Gastrocnemius medialis (tissue), 4 donors: ENCODE data around the gene WFDC5. TPM values are rescaled to one million over a fixed set of nuclear protein-coding genes. Genes with fewer than 3 reads are reported as not detected.
"Not testable (repeated sequence)": the region's sequence is repeated elsewhere in the genome, so short reads cannot be mapped to it uniquely, and the experiment has no call there.

Experiments
- ATAC-seq, 2 donors: fragments of 150-250 bp; one replicate each; pipeline ENCODE4 v1.9.1; 2016
- DNase-seq, 2 donors: peaks; one replicate each; pipeline ENCODE4 v3.0.0-alpha.2; 2019
- H3K27ac ChIP-seq, 4 donors: fragments of 200-600 bp; sonication (generic); 1 replicate in 1 of 4; 2 replicates in 3 of 4; pipeline ENCODE4 v1.5.1; 2016 to 2018; ENCODE audit warnings: mild to moderate bottlenecking in 2 of 4, moderate library complexity in 1 of 4
- H3K27me3 ChIP-seq, 3 donors: fragments of 200-600 bp; sonication (generic) in 2 of 3; 1 replicate in 1 of 3; 2 replicates in 2 of 3; pipeline versions ENCODE4 v1.5.1 to v1.6.0; 2016 to 2019; ENCODE audit warnings: mild to moderate bottlenecking in 1 of 3, moderate library complexity in 1 of 3
- H3K36me3 ChIP-seq, 2 donors: fragments of 200-600 bp; sonication (generic) in 1 of 2; one replicate each; pipeline ENCODE4 v1.5.1; 2017 to 2018
- H3K4me1 ChIP-seq, 2 donors: fragments of 200-600 bp; sonication (generic) in 1 of 2; one replicate each; pipeline ENCODE4 v1.5.1; 2016 to 2017; ENCODE audit warnings: mild to moderate bottlenecking in 2 of 2
- H3K4me3 ChIP-seq, 4 donors: fragments of 200-600 bp; sonication (generic) in 3 of 4; 1 replicate in 1 of 4; 2 replicates in 3 of 4; pipeline ENCODE4 v1.5.1; 2016 to 2019; ENCODE audit warnings: mild to moderate bottlenecking in 2 of 4
- H3K9me3 ChIP-seq, 3 donors: fragments of 200-600 bp; sonication (generic) in 2 of 3; 1 replicate in 1 of 3; 2 replicates in 2 of 3; pipeline ENCODE4 v1.5.1; 2016 to 2019
- CTCF ChIP-seq, 5 experiments: fragments of 450-650 bp in 3 of 5; fragments of 200-600 bp in 2 of 5; sonication (generic) in 2 of 5; IDR thresholded peaks in 4 of 5; conservative IDR thresholded peaks in 1 of 5; 1 replicate in 4 of 5; 2 replicates in 1 of 5; pipeline ENCODE4 v1.5.1; 2016 to 2019; ENCODE audit warnings: antibody characterized with exemption in 5 of 5, mild to moderate bottlenecking in 3 of 5, moderate library complexity in 3 of 5
- POLR2A ChIP-seq, 2 donors: fragments of 450-650 bp; IDR thresholded peaks; one replicate each; pipeline ENCODE4 v1.6.1; 2017; ENCODE audit warnings: antibody characterized with exemption in 2 of 2, mild to moderate bottlenecking in 2 of 2, moderate library complexity in 2 of 2
- in situ Hi-C, 4 donors: fragments of 200-750 bp; cut with MboI; loops; one replicate each; pipeline versions ENCODE4 v1.15.0 to v1.8.0; 2017; ENCODE audit warnings: low sequenced_read_pairs in 4 of 4
- intact Hi-C: fragments of 100-400 bp; cut with DNase I; formaldehyde crosslinking; loops from one replicate; pipeline ENCODE4 v1.15.1; 2023; ENCODE audit warnings: low total_unique reads
- total RNA-seq, 4 donors: library from RNA; depleted of rRNA; stranded (reverse); fragments of >200 nt; gene quantifications; one replicate each; pipeline versions ENCODE4 v1.1.0 to v1.2.3, GENCODE V29; 2016

WFDC5 gene
- total RNA-seq, 4 donors from 2014 or later: not detected

DNA sequence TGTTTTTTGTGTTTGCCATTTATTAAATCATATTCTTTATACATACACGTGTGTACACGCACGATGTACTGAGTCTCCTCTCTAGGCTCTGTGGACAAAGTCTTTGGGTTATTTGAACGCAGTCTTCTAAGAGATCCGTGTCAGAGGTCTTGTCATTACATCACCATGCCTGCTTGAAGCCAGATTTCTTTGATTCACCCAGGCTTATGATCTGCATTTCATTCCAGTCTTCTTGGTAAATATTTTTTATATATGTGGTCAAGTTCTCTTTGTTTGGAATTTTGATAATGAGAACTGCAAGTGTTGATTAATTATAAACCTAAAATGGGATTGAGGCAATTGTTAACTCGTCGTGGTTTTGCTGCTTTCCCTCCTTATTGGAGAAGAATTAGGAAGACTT lies 48.6 kb downstream of the WFDC5 start:
- intact Hi-C loops: no loop called here
- TF ChIP-seq CTCF (IDR thresholded peaks at IDR 0.05 in 4 of 5, conservative IDR thresholded peaks at IDR 0.05 in 1 of 5): no peak
- no peak for TF ChIP-seq POLR2A (IDR thresholded peaks at IDR 0.05)
- H3K36me3 ChIP-seq: no peaks in the 10 kb centered on the region
- no peaks in the 10 kb centered on the region for H3K27me3 ChIP-seq
- H3K4me1 ChIP-seq: peaks cover 3 to 13% of the 10 kb centered on the region in 2 donors
- H3K9me3 ChIP-seq: no peaks in the 10 kb centered on the region
- no peak overlapping the region for H3K4me3 ChIP-seq
- no peak overlapping the region for H3K27ac ChIP-seq
- no peak for DNase-seq
- ATAC-seq: no peak
- in situ Hi-C loops: loop anchor here in 1 of 4 donors (25.0 kb wide), 1 partner anchor 104 kb away; the partner anchor contains the start of genes STK4 and TOMM34

GRCh38 chr20:45064812-45065211 lies 50.2 kb downstream of the WFDC5 start:
- in situ Hi-C loops: loop anchor here in 1 of 4 donors (25.0 kb wide), 1 partner anchor 103 kb away; the partner anchor contains the start of genes STK4 and TOMM34

GRCh38 chr20:45063107-45063506 lies 51.9 kb downstream of the WFDC5 start:
- in situ Hi-C loops: loop anchor here in 1 of 4 donors (25.0 kb wide), 1 partner anchor 101 kb away; the partner anchor contains the start of genes STK4 and TOMM34
- H3K9me3 ChIP-seq, ATAC-seq, DNase-seq, H3K27ac ChIP-seq, H3K27me3 ChIP-seq, H3K36me3 ChIP-seq, H3K4me1 ChIP-seq, intact Hi-C loops, H3K4me3 ChIP-seq: not testable (repeated sequence)

More at GRCh38 chr20:45064812-45065211, 50.2 kb downstream of the WFDC5 start:
- no peak for DNase-seq
- Histone ChIP-seq H3K27ac (no peak overlapping the region), H3K9me3 (no peaks in the 10 kb centered on the region), H3K4me3 (no peak overlapping the region), H3K27me3 (no peaks in the 10 kb centered on the region), H3K4me1 (peaks cover 0 to 6% of the 10 kb centered on the region in 2 donors), H3K36me3 (no peaks in the 10 kb centered on the region)
- ATAC-seq: no peak
- intact Hi-C loops: no loop called here
- TF ChIP-seq POLR2A (IDR thresholded peaks at IDR 0.05) (no peak), CTCF (IDR thresholded peaks at IDR 0.05 in 4 of 5, conservative IDR thresholded peaks at IDR 0.05 in 1 of 5) (no peak)

DNA sequence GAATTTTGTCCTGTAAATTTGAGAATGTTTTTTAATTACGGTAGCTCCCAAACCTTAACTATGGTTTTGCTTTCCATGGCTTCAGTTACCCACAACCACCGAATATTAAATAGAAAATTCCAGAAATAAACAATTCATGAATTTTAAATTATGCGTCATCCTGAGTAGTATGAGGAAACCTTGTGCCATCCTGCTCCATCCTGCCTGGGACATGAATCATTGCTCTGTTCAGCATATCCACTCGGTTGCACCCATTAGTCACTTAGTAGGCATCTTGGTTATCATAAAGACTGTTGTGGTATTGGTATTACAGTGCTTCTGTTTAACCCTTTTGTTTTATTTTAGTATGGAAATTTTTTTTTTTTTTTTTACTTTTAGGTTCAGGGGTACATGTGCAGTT lies 53.7 kb downstream of the WFDC5 start:
- Histone ChIP-seq H3K36me3 (no peaks in the 10 kb centered on the region), H3K9me3 (no peaks in the 10 kb centered on the region), H3K27ac (no peak overlapping the region), H3K27me3 (no peaks in the 10 kb centered on the region), H3K4me1 (peaks cover 0 to 6% of the 10 kb centered on the region in 2 donors), H3K4me3 (no peak overlapping the region)
- intact Hi-C loops: no loop called here
- DNase-seq (no peak), ATAC-seq (no peak)
- TF ChIP-seq CTCF (IDR thresholded peaks at IDR 0.05 in 4 of 5, conservative IDR thresholded peaks at IDR 0.05 in 1 of 5): no peak
- no peak for TF ChIP-seq POLR2A (IDR thresholded peaks at IDR 0.05)
- in situ Hi-C loops: loop anchor here in 1 of 4 donors (25.0 kb wide), 1 partner anchor 99 kb away; the partner anchor contains the start of genes STK4 and TOMM34

- Histone ChIP-seq H3K4me3 (no peak overlapping the region), H3K27me3 (no peaks in the 10 kb centered on the region), H3K4me1 (peaks cover 0 to 6% of the 10 kb centered on the region in 2 donors), H3K9me3 (no peaks in the 10 kb centered on the region), H3K36me3 (no peaks in the 10 kb centered on the region), H3K27ac (no peak overlapping the region)
- in situ Hi-C loops (loop anchor here in 1 of 4 donors (25.0 kb wide), 1 partner anchor 98 kb away; the partner anchor contains the start of genes STK4 and TOMM34), intact Hi-C loops (no loop called here)
- DNase-seq (no peak), ATAC-seq (no peak)
- TF ChIP-seq CTCF (IDR thresholded peaks at IDR 0.05 in 4 of 5, conservative IDR thresholded peaks at IDR 0.05 in 1 of 5) (no peak), POLR2A (IDR thresholded peaks at IDR 0.05) (no peak)
These were observed 54.7 kb downstream of the WFDC5 start for GRCh38 chr20:45060294-45060693.

Other genes with a start within 250 kb of the WFDC5 start
- 10 to 100 TPM; 73.2 to 77.9 (median 75.2) TPM for gene YWHAB, start 229.5 kb downstream of the WFDC5 start, total RNA-seq
- 1 to 10 TPM in 1 of 4 donors, under 1 TPM in 3; 0.22 to 3.8 (median 0.54) TPM for gene PABPC1L, start 205.1 kb downstream of the WFDC5 start, total RNA-seq
- gene TOMM34, start 154.8 kb downstream of the WFDC5 start, total RNA-seq: 10 to 100 TPM in 3 of 4 donors, 1 to 10 TPM in 1; 9.8 to 19.2 (median 17.0) TPM
- gene STK4, start 148.7 kb downstream of the WFDC5 start, total RNA-seq: 1 to 10 TPM; 4.5 to 6.4 (median 5.5) TPM
- not detected for gene KCNS1, start 14.0 kb downstream of the WFDC5 start, total RNA-seq
- gene WFDC12, start 9.3 kb upstream of the WFDC5 start, total RNA-seq: not detected
- gene PI3, start 59.7 kb upstream of the WFDC5 start, total RNA-seq: 1 to 10 TPM in 1 of 4 donors, not detected in 3; 1.4 TPM
- gene SEMG1, start 91.9 kb upstream of the WFDC5 start, total RNA-seq: not detected
- not detected for gene SEMG2, start 106.2 kb upstream of the WFDC5 start, total RNA-seq
- gene SLPI, start 139.4 kb upstream of the WFDC5 start, total RNA-seq: 1,000 to 10,000 TPM in 1 of 4 donors, 100 to 1,000 TPM in 3; 194 to 1,792 (median 504) TPM
- gene RBPJL, start 191.7 kb upstream of the WFDC5 start, total RNA-seq: not detected
- not detected for gene MATN4, start 193.1 kb upstream of the WFDC5 start, total RNA-seq
- gene SDC4, start 233.2 kb upstream of the WFDC5 start, total RNA-seq: 100 to 1,000 TPM in 2 of 4 donors, 10 to 100 TPM in 2; 50.4 to 168 (median 97.8) TPM
- 10 to 100 TPM; 34.0 to 59.5 (median 43.7) TPM for gene SYS1, start 248.0 kb upstream of the WFDC5 start, total RNA-seq